Measurements from ENCODE around the gene SREK1.
"Not testable (repeated sequence)": the region's sequence is repeated elsewhere in the genome, so short reads cannot be mapped to it uniquely, and the experiment has no call there.

Gene SREK1

DNA sequence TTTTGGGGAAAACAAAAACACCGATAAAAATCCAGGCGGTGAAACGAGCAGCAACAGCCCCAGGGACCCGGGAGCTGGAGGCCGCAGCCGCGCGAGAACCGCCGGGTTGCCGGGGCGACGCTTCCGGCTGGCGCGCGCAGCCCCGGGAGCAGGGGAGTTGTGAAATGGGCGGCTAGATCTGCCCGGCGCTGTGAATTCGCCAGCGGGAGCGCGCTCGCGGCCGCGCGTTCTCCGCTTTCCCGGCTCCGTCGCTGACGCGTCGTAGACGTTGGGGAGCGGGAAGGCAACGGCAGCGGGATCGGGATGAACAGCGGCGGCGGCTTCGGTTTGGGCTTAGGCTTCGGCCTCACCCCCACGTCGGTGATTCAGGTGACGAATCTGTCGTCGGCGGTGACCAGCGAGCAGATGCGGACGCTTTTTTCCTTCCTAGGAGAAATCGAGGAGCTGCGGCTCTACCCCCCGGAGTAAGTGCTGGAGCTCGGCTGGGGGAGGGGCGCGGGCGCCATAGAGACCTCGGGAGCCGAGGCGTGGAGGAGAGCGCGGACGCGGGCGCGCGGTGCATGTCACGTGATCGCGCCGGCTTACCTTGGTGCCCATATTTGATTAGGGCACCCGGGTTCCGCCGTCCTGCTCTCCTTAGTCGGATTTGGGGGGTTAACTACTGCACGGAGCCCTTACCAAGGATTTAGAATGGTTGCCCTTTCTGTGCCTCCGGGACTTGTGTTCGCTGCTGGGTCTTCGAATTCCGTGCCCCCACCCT lies at the start of gene SREK1:
TSS of gene SREK1 (plus strand) at position 227 of the 760 bp plus-strand sequence. CDS start at position 304, 77 bp downstream.
- DNase-seq: peak; percentile 18 to 74

DNA sequence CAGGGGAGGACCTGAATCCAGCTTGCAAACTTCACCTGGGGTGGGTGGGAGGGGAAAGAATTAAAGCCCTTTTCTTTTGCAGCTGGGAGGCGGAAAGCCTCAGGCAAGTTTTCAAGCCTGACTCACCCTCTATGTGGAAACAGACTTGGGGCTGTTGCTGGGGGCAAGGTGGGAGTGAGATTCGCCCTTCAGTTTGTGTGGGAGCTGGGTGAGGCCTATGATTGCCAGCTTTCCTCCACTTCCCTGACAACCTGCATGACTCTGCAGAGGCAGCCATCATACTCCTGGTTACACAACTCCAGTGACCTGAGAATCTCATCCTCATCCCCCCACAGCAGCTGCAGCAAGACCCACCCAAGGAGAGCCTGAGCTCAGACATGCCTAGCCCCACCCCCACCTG lies 43.2 kb upstream of the SREK1 start:
- DNase-seq: no peak

GRCh38 chr5:66113160-66113559 lies 30.9 kb upstream of the SREK1 start:
- DNase-seq: no peak

GRCh38 chr5:66118304-66118703 lies 25.8 kb upstream of the SREK1 start:
- DNase-seq: no peak

- no peak for DNase-seq
These were observed 21.6 kb upstream of the SREK1 start for GRCh38 chr5:66122379-66123034.

DNA sequence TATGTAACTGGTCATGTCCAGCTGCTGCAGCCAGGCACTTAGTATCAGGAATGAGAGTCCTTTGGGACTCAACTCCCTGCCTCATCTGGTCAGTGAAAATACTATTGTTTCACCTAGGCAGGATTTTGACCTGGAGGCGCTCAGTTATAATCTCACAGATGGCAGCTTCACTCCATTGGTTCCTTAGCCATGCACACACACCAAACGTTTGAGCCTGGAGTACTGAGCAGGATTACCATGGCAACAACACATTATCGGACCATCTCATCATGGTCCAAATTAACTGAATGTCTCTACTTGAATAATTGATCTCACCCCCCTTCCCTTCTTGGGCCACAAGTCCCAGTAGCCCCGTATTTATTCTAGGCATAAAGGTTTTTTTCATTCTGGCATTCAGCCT lies 15.0 kb upstream of the SREK1 start:
- DNase-seq: no peak

GRCh38 chr5:66130493-66130892 lies 13.6 kb upstream of the SREK1 start:
- DNase-seq: no peak

DNA sequence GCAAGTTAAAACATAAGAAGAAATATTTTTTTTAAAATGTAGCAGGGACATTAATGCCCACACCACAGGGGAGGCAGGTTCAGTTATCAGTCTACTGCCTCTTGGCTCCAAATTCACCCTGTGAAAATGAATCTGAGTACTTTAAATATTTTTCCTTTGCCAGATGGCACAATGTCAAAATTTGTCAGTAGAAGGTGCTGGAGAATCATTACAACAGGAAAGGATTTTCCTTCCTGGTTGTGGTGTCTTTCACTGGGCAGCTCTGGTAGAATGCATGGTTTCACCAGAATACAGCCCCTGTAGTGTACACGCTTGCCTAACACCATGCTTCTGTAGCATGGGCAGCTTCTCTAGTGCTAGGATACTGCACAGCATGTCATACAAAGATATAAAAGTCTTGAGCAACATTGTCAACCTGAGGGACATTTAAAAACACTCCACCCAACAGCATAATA lies 9.7 kb upstream of the SREK1 start:
- DNase-seq: no peak

- DNase-seq: no peak
These were observed 8.0 kb upstream of the SREK1 start for GRCh38 chr5:66136053-66136452.

DNA sequence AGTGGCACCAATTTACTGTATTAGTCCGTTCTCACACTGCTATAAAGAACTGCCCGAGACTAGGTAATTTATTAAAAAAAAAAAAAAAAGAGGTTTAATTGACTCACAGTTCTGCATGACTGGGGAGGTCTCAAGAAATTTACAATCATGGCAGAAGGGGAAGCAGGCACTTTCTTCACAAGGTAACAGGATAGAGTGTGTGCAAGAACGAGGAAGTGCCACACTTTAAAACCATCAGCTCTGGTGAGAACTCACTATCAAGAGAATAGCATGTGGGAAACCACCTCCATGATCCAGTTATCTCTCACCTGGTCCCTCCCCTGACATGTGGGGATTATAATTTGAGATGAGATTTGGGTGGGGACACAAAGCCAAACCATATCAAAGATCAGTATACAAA lies 7.2 kb upstream of the SREK1 start:
- DNase-seq: not testable (repeated sequence)

DNA sequence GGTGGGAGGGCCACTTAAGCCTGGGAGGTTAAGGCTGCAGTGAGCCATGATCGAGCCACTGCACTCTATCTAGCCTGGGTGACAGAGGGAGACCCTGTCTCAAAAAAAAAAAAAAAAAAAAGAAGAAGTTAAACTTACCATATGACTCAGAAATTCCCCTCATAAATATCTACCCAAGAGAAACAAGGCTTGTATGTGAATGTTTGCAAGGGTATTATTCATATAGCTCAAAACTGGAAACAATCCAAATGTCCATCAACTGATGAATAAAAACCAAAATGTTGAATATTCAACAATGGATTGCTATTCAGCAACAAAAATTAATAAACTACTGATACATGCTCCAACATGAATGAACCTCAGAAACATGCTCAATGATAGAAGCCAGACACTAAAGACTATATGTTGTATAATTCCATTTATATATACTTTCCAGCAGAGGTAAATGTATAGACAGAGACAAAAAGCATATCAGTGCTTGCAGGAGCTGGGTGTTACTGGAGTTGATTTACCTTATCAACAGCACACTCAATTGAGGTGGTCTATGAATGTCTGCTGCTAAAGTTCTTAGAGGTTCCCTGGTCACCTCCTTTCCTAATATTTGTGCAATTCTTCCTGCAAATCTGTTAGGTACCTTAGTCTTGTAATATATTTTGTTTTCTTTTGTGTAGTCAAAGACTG lies 5.3 kb upstream of the SREK1 start:
- no peak for DNase-seq

DNA sequence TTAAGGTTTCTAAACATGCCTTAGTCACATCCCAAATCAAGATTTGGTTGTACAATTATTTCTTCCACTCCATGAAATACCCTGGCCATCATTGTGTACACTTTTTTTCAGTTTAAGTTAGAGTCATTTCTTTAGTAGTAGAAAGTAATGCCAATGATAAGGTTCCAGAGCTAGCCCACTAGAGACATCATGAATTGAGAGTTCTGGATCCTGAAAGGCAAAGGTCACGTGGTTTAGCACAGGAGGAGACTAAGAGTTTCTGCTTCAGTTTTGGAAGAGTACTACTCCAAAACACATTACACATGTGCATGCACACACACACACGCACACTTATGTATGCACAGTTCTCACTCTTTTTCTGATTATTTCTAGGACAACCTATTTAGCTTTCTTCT lies 4.8 kb upstream of the SREK1 start:
- DNase-seq: no peak

- DNase-seq: no peak
These were observed 1.7 kb upstream of the SREK1 start for GRCh38 chr5:66142417-66142816.

DNA sequence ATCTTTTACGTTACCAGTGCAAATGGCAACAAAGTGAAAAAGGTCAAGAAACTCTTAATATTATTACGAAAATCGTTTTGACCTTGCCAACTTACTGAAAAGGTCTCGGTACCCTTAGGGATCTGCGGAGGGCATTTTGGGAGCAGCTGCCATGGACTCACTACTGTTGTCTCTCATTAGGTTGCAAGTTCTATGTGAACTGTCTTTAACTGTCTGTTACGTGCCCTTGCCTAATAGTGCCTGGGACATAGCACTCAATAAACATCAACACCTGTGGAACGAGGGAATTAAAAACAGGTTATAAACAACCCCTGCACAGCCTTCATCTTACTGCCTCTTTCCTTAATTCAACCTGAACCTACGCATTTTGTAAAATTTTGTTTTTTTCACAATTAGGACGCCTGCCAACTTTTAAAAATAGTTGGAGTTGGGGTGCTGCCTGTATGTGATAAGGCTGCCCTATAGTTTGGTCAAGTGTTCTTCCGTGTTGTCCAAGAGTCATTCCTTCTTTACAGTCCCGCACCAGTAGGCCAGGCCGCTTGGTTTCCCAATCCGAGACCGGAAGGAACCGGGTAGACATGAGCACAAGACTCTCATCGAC lies 527 bp upstream of the SREK1 start:
- DNase-seq: no peak

- DNase-seq: peak in 1 of 2 experiments; percentile 46
These were observed 812 bp downstream of the SREK1 start for GRCh38 chr5:66144834-66145390.

DNA sequence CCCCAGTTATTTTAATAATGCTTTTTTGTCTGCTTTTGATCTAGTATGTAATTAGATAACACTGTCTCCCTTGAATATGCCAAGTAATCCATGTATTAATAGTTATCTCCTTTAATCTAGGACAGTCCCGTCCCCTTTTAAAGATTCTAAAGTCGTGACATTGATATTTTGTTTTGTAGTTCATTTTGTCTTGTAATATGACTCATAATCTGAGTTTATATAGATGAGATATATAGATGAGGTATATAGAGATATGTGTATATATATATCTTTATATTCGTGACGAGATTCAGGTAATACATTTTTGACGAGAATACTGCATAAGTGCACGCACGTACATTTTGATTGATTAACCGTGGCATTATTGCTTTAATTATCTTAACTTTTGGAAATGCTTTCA lies 1.6 kb downstream of the SREK1 start:
- DNase-seq: no peak

DNA sequence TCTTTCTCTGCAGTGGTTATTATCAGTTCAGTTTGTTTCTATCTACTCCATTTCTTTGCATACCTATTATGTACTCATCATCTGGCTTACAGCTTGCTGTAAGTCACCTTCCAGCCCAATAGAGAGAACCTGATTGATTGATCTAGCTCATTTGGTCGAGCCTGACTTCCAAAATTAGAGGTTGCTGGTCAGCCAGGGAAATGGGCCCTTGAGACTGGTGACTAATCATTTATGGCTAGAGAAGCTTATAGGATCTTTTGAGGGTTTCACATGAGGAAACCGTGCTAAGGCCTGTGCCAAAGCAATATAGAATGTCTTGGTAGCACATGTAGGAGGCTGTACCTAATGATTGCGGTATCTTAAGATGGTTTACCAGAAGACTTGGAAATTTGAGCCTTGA lies 5.8 kb downstream of the SREK1 start:
- no peak for DNase-seq

GRCh38 chr5:66151030-66151429 lies 6.9 kb downstream of the SREK1 start:
- DNase-seq: no peak

- no peak for DNase-seq
These were observed 7.4 kb downstream of the SREK1 start for GRCh38 chr5:66151491-66151890.

DNA sequence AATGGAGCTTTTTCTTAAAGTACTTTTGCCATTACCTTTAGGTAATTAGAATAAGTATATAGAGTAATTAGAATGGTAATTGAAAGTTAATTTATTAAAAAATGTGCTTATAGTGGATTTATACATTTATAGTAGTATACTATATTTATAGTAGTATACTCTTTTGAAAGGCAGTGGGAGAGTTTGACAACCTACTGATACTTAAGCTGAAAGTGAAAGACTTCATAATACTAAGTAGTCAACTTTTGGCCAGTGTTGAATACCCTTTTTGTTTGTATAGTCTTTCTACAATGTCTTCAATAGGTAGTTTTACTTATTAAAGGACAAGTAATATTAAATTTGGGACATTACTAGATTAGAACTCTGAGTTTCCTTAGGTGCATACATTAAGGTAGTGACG lies 12.9 kb downstream of the SREK1 start:
- no peak for DNase-seq

GRCh38 chr5:66161356-66161755 lies 17.3 kb downstream of the SREK1 start:
- DNase-seq: no peak

DNA sequence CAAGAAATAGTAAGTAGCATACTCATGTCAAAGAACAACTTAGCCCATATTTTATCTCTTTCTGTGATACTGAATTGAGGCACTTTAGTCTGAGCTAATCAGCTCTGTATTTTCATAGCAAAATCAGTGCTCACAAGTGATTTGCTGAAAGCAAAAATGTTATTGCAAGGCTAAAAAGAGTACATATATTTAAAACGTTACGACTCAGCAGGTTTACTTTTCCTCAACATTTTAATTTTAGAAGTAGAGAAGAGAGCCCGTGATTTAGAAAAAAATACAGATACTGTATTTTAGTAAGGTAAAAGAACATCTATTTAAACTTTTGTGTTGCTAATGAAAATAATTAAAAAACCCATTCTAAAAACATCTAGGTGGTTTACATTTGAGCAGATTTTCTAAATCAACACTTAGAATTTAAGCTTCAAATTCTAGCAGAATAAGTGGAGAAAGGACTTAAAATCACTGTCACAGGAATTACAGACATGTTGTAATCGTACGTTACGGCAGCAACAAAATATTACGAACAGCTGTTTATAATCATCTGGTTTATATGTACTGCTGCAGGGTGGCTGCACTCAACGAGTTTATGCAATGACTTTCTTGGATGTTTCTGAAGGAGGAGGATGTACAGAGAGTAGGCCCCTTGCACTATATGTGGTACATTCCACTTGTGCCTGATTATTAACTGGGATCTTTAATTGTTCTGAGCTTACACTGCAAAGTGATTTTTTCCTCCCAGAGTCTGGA lies 20.1 kb downstream of the SREK1 start:
- no peak for DNase-seq
